ENCODE data around the gene RABAC1.
"Not testable (repeated sequence)": the region's sequence is repeated elsewhere in the genome, so short reads cannot be mapped to it uniquely, and the experiment has no call there.

RABAC1 gene

GRCh38 chr19:41944336-41944735, 14.8 kb downstream of the RABAC1 start:
- H3K4me3 ChIP-seq (ENCODE audit: low read depth, low read length): no peak overlapping the region
- no peak for TF ChIP-seq CTCF (IDR thresholded peaks at IDR 0.05; ENCODE audit: control insufficient read depth, extremely low read depth, insufficient read depth)
- DNase-seq (ENCODE audit: low read depth): no peak

GRCh38 chr19:41941410-41942202, 17.5 kb downstream of the RABAC1 start:
- no peak for TF ChIP-seq CTCF (IDR thresholded peaks at IDR 0.05; ENCODE audit: control insufficient read depth, extremely low read depth, insufficient read depth)
- no peak for DNase-seq (ENCODE audit: low read depth)
- H3K4me3 ChIP-seq (ENCODE audit: low read depth, low read length): no peak overlapping the region

GRCh38 chr19:41940731-41941409, 18.3 kb downstream of the RABAC1 start:
- no peak for TF ChIP-seq CTCF (IDR thresholded peaks at IDR 0.05; ENCODE audit: control insufficient read depth, extremely low read depth, insufficient read depth)
- no peak overlapping the region for H3K4me3 ChIP-seq (ENCODE audit: low read depth, low read length)
- no peak for DNase-seq (ENCODE audit: low read depth)

- no peak overlapping the region for H3K4me3 ChIP-seq (ENCODE audit: low read depth, low read length)
- no peak for TF ChIP-seq CTCF (IDR thresholded peaks at IDR 0.05; ENCODE audit: control insufficient read depth, extremely low read depth, insufficient read depth)
- no peak for DNase-seq (ENCODE audit: low read depth)
Observed at GRCh38 chr19:41939861-41940730, 19.0 kb downstream of the RABAC1 start.

- not testable (repeated sequence) for H3K4me3 ChIP-seq (ENCODE audit: low read depth, low read length); DNase-seq (ENCODE audit: low read depth)
Observed at GRCh38 chr19:41939209-41939608, 19.9 kb downstream of the RABAC1 start.

GRCh38 chr19:41937525-41938468, 21.3 kb downstream of the RABAC1 start:
- no peak for TF ChIP-seq CTCF (IDR thresholded peaks at IDR 0.05; ENCODE audit: control insufficient read depth, extremely low read depth, insufficient read depth)
- no peak overlapping the region for H3K4me3 ChIP-seq (ENCODE audit: low read depth, low read length)
- DNase-seq (ENCODE audit: low read depth): no peak

Measured in LNCaP clone FGC (cell line).